VCaP (cell line): ENCODE data around the gene HMGXB3.

Experiments
- H3K27ac ChIP-seq: fragments of 450-650 bp; 2 replicates; pipeline ENCODE4 v1.5.1; 2017
- TF ChIP-seq, protein P1 (sequence below): fragments of 450-650 bp; conservative IDR thresholded peaks from 2 replicates; pipeline ENCODE4 v1.5.1; 2017; ENCODE audit warnings: mild to moderate bottlenecking, moderate library complexity

HMGXB3 gene

DNA sequence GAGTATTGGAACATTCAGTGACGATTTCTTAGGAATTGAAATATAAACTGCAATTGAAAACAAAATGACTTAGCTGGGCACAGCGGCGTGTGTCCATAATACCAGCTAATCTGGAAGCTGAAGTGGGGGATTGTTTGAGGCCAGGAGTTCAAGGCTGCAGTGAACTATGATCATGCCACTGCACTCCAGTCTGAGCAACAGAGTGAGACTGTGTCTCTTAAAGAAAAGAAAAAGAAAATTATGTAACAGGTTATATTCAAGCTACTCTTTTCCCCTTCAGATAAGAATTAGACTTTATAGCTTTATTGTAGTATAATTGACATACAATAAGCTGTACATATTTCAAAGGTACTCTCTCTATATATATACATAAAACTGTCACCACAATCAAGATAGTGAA lies 33.6 kb upstream of the HMGXB3 start:
- TF ChIP-seq, protein P1, sequence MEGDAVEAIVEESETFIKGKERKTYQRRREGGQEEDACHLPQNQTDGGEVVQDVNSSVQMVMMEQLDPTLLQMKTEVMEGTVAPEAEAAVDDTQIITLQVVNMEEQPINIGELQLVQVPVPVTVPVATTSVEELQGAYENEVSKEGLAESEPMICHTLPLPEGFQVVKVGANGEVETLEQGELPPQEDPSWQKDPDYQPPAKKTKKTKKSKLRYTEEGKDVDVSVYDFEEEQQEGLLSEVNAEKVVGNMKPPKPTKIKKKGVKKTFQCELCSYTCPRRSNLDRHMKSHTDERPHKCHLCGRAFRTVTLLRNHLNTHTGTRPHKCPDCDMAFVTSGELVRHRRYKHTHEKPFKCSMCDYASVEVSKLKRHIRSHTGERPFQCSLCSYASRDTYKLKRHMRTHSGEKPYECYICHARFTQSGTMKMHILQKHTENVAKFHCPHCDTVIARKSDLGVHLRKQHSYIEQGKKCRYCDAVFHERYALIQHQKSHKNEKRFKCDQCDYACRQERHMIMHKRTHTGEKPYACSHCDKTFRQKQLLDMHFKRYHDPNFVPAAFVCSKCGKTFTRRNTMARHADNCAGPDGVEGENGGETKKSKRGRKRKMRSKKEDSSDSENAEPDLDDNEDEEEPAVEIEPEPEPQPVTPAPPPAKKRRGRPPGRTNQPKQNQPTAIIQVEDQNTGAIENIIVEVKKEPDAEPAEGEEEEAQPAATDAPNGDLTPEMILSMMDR, result no peak
- H3K27ac ChIP-seq, result no peak overlapping the region

DNA sequence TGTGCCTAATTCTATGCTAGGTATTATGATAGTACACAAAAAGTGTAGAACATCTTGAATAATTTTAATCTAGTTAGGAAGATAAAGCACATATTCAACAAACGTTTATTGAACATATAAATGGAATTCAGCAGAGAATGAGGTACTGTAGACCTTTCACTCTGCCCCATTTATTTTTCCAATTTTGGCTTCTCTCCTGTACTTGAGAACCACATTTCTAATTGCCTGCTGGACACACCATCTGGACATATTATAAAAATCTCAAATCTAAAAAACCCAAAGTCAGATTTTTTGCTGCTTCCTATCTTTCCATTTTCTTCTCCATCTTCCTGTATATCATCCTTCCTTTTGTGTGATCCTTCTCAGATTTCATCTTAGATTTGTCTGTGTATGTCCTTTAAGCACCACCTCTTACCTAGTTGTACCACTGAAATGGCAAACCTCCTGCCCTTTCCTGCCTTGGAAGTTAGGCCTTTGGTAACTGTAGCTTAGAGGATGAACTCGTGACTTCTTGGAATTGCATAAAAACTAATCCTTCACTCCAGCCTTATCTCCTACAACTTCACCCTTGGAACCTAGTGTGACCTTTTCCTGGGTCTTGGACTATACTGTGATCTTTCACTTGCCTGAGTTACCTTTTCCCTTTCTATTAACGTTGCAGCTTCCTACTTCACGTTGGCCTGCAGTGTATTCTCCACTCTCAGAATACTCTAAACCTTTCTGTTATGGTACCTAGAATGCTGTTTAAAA lies 31.2 kb upstream of the HMGXB3 start:
- TF ChIP-seq, protein P1, result no peak
- no peak overlapping the region for H3K27ac ChIP-seq

DNA sequence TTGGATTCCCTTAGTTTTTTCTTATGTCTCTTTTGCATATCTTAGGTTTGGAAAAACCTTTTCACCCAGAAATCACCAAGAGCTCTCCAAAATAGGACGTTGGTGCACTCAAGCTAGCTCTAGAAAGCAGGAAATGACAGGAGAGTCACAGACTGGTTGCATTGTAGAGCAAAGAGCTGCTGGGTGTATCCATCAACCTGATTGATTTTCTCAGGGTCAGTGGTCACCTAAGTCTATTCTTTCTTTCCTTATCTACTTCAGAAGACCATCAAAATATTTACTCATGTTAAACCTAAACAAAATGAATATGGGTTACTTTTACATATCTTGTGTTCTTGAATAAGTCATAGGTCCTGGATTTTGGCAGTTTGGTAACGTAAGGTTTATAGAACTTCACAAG lies 25.1 kb upstream of the HMGXB3 start:
- no peak overlapping the region for H3K27ac ChIP-seq
- TF ChIP-seq, protein P1, result no peak

DNA sequence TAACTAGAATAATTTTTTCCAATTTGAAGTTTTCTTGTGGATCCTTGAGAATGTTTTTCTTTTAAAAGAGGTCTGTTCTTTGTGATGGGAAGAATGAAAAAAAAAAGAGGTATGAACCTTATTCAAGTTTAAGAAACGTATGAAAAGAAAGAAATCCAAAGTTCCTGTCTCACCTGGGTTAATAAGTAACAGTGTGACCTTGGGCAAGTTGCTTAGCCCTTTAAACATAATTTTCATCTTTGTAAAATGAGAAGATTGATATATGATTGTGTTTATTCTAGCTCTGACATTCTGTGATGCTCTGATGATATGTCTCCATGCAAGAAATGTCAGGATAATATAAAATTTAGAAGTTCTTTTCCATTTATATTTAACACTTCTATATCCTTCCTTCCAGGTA lies 20.6 kb upstream of the HMGXB3 start:
- H3K27ac ChIP-seq, result no peak overlapping the region
- TF ChIP-seq, protein P1, result no peak

DNA sequence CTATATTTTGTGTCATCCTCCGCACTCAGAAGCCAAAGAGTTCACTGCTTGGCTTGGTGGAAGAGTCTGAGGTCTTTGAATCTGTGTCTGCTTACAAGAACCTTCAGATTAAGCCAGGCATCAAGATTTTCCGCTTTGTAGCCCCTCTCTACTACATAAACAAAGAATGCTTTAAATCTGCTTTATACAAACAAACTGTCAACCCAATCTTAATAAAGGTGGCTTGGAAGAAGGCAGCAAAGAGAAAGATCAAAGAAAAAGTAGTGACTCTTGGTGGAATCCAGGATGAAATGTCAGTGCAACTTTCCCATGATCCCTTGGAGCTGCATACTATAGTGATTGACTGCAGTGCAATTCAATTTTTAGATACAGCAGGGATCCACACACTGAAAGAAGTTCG lies 19.3 kb upstream of the HMGXB3 start:
- TF ChIP-seq, protein P1, result no peak
- H3K27ac ChIP-seq, result no peak overlapping the region

DNA sequence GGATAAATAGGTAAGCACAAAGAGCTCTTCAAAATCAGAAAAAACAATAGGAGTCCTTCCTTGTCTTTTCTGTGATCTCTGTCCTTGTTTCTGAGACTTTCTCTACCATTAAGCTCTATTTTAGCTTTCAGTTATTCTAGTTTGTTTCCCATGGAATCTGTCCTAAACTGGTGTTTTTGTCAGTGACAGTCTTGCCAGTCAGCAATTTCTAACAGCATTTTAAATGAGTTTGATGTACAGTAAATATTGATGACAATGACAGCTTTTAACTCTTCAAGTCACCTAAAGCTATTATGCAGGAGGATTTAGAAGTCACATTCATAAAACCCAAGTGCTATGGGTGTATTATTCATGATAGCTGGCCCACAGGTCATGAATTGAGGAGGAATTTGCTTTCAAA lies 18.0 kb upstream of the HMGXB3 start:
- TF ChIP-seq, protein P1, result no peak
- no peak overlapping the region for H3K27ac ChIP-seq

DNA sequence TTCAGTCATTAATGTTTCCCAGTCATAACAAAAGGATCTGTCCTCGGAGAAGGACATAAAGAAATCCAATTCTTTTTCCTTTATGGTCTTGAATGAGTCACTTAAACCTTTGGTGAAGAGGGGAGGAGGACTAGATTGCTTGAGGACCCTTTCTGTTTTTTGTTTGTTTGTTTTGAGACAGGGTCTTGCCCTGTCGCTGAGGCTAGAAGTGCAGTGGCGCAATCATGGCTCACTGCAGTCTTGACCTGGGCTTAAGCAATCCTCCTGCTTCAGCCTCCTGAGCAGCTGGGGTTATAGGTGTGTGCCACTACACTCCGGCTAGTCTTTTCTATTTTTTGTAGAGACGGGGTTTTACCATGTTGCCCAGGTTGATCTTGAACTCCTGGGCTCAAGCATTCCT lies 12.4 kb upstream of the HMGXB3 start:
- TF ChIP-seq, protein P1, result no peak
- no peak overlapping the region for H3K27ac ChIP-seq
